Cardiac ventricle fibroblast (primary cell): ENCODE results near the gene CDON. TPM values are rescaled to one million over a fixed set of nuclear protein-coding genes. Genes with fewer than 3 reads are reported as not detected.

ENCODE experiments used
- total RNA-seq: library from RNA; depleted of rRNA; stranded (reverse); fragments of >200 nt; gene quantifications from 2 replicates; pipeline ENCODE4 v1.2.3, GENCODE V29; 2015

CDON gene
- 17.8 and 22.9 TPM in 2 replicates for total RNA-seq

GRCh38 chr11:126062679-126063506 is at the start of gene CDON:
Gene CDON, minus strand, starts transcription at chr11:126062866. Its CDS starts 39,390 bp downstream, at chr11:126023476.

GRCh38 chr11:125945797-125946520 is 116.7 kb downstream of the CDON start, which contains the start of gene VSIG10L2:
Gene VSIG10L2, plus strand, starts transcription at chr11:125946044. Its CDS starts 12 bp downstream, at chr11:125946056.

Other genes with a start within 250 kb of the CDON start
- not detected in 2 replicates for gene PATE4, start 229.6 kb downstream of the CDON start, total RNA-seq
- gene HYLS1, start 175.2 kb downstream of the CDON start, total RNA-seq = 3.2 and 5.9 TPM in 2 replicates
- gene PUS3, start 159.7 kb downstream of the CDON start, total RNA-seq = 11.2 and 12.0 TPM in 2 replicates
- gene DDX25, start 158.4 kb downstream of the CDON start, total RNA-seq = not detected in 2 replicates
- gene VSIG10L2, start 116.8 kb downstream of the CDON start, total RNA-seq = not detected in 2 replicates
- 17.9 and 19.1 TPM in 2 replicates for gene RPUSD4, start 148.8 kb upstream of the CDON start, total RNA-seq
- gene FAM118B, start 148.9 kb upstream of the CDON start, total RNA-seq = 12.3 and 14.7 TPM in 2 replicates
- gene SRPRA, start 206.0 kb upstream of the CDON start, total RNA-seq = 70.4 and 76.1 TPM in 2 replicates
- 7.4 and 7.6 TPM in 2 replicates for gene FOXRED1, start 206.3 kb upstream of the CDON start, total RNA-seq
- gene TIRAP, start 220.2 kb upstream of the CDON start, total RNA-seq = 7.4 and 10.5 TPM in 2 replicates
- 14.5 and 17.9 TPM in 2 replicates for gene DCPS, start 241.2 kb upstream of the CDON start, total RNA-seq